HG02870 (cell line): Measurements from ENCODE around the gene CIITA.
"Not testable (repeated sequence)": the region's sequence is repeated elsewhere in the genome, so short reads cannot be mapped to it uniquely, and the experiment has no call there.

Source experiments
- ATAC-seq: cut with Tn5 transposase; IDR thresholded peaks from one replicate; pipeline ENCODE4 v1.9.1; 2021; ENCODE audit warnings: mild to moderate bottlenecking, moderate library complexity; ENCODE audit not compliant: unreplicated experiment

Gene CIITA

GRCh38 chr16:10918294-10919002, 41.4 kb downstream of the CIITA start:
- ATAC-seq, result no peak

GRCh38 chr16:10919003-10919351, 42.0 kb downstream of the CIITA start:
- no peak for ATAC-seq

GRCh38 chr16:10920726-10921427, 43.9 kb downstream of the CIITA start:
- no peak for ATAC-seq

- no peak for ATAC-seq
Measured at GRCh38 chr16:10921536-10922327, 44.7 kb downstream of the CIITA start.

GRCh38 chr16:10922328-10923145, 45.5 kb downstream of the CIITA start:
- ATAC-seq, result no peak

GRCh38 chr16:10923146-10923649, 46.2 kb downstream of the CIITA start:
- ATAC-seq, result no peak

- ATAC-seq, result no peak
Measured at GRCh38 chr16:10923650-10924214, 46.7 kb downstream of the CIITA start.

- ATAC-seq, result not testable (repeated sequence)
Measured at GRCh38 chr16:10925285-10925684, 48.3 kb downstream of the CIITA start.

- no peak for ATAC-seq
Measured at GRCh38 chr16:10926094-10926493, 49.1 kb downstream of the CIITA start.

GRCh38 chr16:10926867-10927266, 49.9 kb downstream of the CIITA start:
- no peak for ATAC-seq

- no peak for ATAC-seq
Measured at GRCh38 chr16:10927497-10928112, 50.6 kb downstream of the CIITA start.

GRCh38 chr16:10929097-10929496, 52.1 kb downstream of the CIITA start:
- not testable (repeated sequence) for ATAC-seq

- no peak for ATAC-seq
Measured at GRCh38 chr16:10929853-10930754, 53.1 kb downstream of the CIITA start.

- ATAC-seq, result no peak
Measured at GRCh38 chr16:10930755-10931093, 53.7 kb downstream of the CIITA start.

- ATAC-seq, result no peak
Measured at GRCh38 chr16:10931134-10931533, 54.1 kb downstream of the CIITA start.

- ATAC-seq, result no peak
Measured at GRCh38 chr16:10931977-10932632, 55.1 kb downstream of the CIITA start.

- ATAC-seq, result no peak
Measured at GRCh38 chr16:10932959-10933710, 56.1 kb downstream of the CIITA start.

GRCh38 chr16:10933865-10934264, 56.9 kb downstream of the CIITA start:
- no peak for ATAC-seq
